ENCODE measurements around the gene MYO1B.

GRCh38 chr2:191218292-191218898 is 26.8 kb upstream of the MYO1B start:
- TF ChIP-seq POLR2AphosphoS5 (IDR thresholded peaks at IDR 0.05; ENCODE audit: low read depth, low read length) = no peak
- TF ChIP-seq REST (IDR thresholded peaks at IDR 0.05; ENCODE audit: insufficient read depth in 1 of 2, low read depth in 2 of 2, low read length in 2 of 2) = 0 out of 4 replicates have a peak, but pooled peaks of 1 of the 2 experiments have one; percentile 14
